Measurements from ENCODE around the gene FILIP1L.

DNA sequence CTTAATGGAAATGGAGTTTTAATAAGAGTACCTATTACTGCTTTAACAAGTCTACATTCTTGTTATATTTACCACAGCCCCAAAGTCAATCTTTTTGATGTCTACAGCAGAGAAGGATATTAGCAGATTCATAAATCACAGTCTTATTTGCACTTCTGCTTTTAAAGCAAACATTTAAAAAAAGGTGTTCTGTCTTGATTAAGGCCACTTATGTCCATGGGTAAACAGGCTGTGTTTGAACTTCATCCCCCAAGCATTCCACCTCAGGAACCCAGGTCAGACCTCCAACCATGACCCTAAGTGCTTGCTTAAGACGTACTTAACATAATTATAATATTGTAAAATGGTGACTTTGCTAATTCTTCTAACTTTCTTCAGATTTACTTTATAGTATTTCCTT, 183.2 kb downstream of the FILIP1L start:
- TF ChIP-seq, protein P1, sequence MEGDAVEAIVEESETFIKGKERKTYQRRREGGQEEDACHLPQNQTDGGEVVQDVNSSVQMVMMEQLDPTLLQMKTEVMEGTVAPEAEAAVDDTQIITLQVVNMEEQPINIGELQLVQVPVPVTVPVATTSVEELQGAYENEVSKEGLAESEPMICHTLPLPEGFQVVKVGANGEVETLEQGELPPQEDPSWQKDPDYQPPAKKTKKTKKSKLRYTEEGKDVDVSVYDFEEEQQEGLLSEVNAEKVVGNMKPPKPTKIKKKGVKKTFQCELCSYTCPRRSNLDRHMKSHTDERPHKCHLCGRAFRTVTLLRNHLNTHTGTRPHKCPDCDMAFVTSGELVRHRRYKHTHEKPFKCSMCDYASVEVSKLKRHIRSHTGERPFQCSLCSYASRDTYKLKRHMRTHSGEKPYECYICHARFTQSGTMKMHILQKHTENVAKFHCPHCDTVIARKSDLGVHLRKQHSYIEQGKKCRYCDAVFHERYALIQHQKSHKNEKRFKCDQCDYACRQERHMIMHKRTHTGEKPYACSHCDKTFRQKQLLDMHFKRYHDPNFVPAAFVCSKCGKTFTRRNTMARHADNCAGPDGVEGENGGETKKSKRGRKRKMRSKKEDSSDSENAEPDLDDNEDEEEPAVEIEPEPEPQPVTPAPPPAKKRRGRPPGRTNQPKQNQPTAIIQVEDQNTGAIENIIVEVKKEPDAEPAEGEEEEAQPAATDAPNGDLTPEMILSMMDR (IDR thresholded peaks at IDR 0.05) = no peak
- no peak for TF ChIP-seq POLR2A (IDR thresholded peaks at IDR 0.05)
- no peak for TF ChIP-seq POLR2AphosphoS5 (IDR thresholded peaks at IDR 0.05)

All from stomach (tissue), 4 donors.